ENCODE measurements around the gene TMEM175. TPM values are rescaled to one million over a fixed set of nuclear protein-coding genes. Genes with fewer than 3 reads are reported as not detected.

The TMEM175 gene
- total RNA-seq, 1 donor from 2014 or later, result 21.4 TPM

DNA sequence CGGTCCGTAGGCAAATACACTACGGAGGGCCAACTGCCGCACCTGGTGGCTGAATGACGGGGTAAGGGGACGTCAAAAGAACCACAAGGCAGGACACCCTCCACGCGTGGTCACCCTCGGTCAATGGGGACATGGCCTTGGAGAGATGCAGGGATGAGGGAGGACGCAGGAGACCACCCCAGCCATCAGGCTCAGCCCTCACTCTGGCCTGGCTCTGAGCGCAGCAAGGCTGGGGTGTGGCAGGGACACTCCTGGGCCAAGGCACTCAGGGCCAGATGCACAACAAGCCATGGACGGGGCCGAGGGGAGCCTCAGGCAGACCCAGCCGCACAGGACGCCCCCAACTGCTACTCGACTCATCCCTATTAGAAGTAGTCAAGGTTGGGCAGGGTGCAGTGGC, 36.7 kb upstream of the TMEM175 start:
- H3K9me3 Mint-ChIP-seq, result no peaks in the 10 kb centered on the region
- no peaks in the 10 kb centered on the region for H3K4me1 Mint-ChIP-seq (ENCODE audit: unreplicated experiment)
- no peaks in the 10 kb centered on the region for H3K36me3 Mint-ChIP-seq
- H3K27me3 Mint-ChIP-seq, result no peaks in the 10 kb centered on the region
- H3K4me3 Mint-ChIP-seq, result no peak overlapping the region
- no peak overlapping the region for H3K27ac Mint-ChIP-seq
- TF ChIP-seq, protein P1, sequence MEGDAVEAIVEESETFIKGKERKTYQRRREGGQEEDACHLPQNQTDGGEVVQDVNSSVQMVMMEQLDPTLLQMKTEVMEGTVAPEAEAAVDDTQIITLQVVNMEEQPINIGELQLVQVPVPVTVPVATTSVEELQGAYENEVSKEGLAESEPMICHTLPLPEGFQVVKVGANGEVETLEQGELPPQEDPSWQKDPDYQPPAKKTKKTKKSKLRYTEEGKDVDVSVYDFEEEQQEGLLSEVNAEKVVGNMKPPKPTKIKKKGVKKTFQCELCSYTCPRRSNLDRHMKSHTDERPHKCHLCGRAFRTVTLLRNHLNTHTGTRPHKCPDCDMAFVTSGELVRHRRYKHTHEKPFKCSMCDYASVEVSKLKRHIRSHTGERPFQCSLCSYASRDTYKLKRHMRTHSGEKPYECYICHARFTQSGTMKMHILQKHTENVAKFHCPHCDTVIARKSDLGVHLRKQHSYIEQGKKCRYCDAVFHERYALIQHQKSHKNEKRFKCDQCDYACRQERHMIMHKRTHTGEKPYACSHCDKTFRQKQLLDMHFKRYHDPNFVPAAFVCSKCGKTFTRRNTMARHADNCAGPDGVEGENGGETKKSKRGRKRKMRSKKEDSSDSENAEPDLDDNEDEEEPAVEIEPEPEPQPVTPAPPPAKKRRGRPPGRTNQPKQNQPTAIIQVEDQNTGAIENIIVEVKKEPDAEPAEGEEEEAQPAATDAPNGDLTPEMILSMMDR (conservative IDR thresholded peaks at IDR 0.05), result no peak
- no peak for DNase-seq (ENCODE audit: extremely low spot score, unreplicated experiment)

DNA sequence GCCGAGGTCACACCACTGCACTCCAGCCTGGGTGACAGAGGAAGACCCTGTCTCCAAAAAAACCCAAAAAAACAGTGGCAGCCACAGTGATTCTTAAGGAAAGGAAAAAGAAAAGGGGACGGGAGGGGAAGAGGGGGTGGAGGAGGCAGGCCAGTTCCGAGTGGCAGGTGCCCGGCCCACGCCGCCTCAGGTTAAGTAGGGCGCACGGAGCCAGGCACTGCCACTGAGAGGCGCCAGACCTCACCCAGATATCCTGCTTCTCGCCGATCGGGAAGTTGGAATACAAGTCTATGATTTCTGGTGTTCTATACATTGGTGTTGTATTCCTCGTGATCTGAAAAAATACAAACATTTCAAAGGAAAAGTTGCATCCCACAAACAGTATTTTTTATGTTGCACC, 36.0 kb upstream of the TMEM175 start:
- Mint-ChIP-seq H3K9me3 (no peaks in the 10 kb centered on the region), H3K27ac (no peak overlapping the region), H3K4me1 (ENCODE audit: unreplicated experiment) (no peaks in the 10 kb centered on the region), H3K36me3 (no peaks in the 10 kb centered on the region), H3K27me3 (no peaks in the 10 kb centered on the region), H3K4me3 (no peak overlapping the region)
- DNase-seq (ENCODE audit: extremely low spot score, unreplicated experiment), result no peak
- TF ChIP-seq, protein P1 (conservative IDR thresholded peaks at IDR 0.05), result no peak

DNA sequence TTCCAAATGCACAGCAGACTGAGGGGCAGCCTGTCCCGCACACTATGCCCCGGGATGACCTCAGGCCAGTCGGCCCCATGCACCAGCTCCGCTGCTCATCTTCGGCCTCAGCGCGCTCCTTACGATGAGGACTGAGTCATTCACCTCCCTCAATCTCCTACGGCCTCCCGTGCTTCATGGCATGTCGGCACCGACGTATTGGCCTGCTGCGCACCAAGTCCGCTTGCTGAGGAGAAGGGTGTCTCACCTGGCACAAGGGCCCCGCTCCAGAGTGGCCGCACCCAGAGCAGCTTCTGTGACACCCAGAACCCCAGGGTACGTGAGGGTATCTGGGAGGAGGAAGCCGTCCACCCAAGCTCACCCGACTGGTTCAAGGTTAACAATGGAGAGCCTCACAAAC, 35.6 kb upstream of the TMEM175 start:
- DNase-seq (ENCODE audit: extremely low spot score, unreplicated experiment), result no peak
- Mint-ChIP-seq H3K9me3 (no peaks in the 10 kb centered on the region), H3K36me3 (no peaks in the 10 kb centered on the region), H3K27me3 (no peaks in the 10 kb centered on the region), H3K4me3 (no peak overlapping the region), H3K4me1 (ENCODE audit: unreplicated experiment) (no peaks in the 10 kb centered on the region), H3K27ac (no peak overlapping the region)
- TF ChIP-seq, protein P1 (conservative IDR thresholded peaks at IDR 0.05), result no peak

- H3K27me3 Mint-ChIP-seq, result no peaks in the 10 kb centered on the region
These were observed 34.1 kb upstream of the TMEM175 start for GRCh38 chr4:898123-898522.

GRCh38 chr4:898869-899555, 33.2 kb upstream of the TMEM175 start:
- no peak overlapping the region for H3K27ac Mint-ChIP-seq
- H3K4me1 Mint-ChIP-seq (ENCODE audit: unreplicated experiment), result no peaks in the 10 kb centered on the region
- no peaks in the 10 kb centered on the region for H3K27me3 Mint-ChIP-seq

More at GRCh38 chr4:898123-898522, 34.1 kb upstream of the TMEM175 start:
- peaks cover 4% of the 10 kb centered on the region for H3K36me3 Mint-ChIP-seq
- TF ChIP-seq, protein P1 (conservative IDR thresholded peaks at IDR 0.05), result no peak
- H3K4me1 Mint-ChIP-seq (ENCODE audit: unreplicated experiment), result no peaks in the 10 kb centered on the region
- no peak overlapping the region for H3K4me3 Mint-ChIP-seq
- no peak for DNase-seq (ENCODE audit: extremely low spot score, unreplicated experiment)
- H3K27ac Mint-ChIP-seq, result no peak overlapping the region
- no peaks in the 10 kb centered on the region for H3K9me3 Mint-ChIP-seq

More at GRCh38 chr4:898869-899555, 33.2 kb upstream of the TMEM175 start:
- H3K9me3 Mint-ChIP-seq, result no peaks in the 10 kb centered on the region
- H3K36me3 Mint-ChIP-seq, result peaks cover 4% of the 10 kb centered on the region
- H3K4me3 Mint-ChIP-seq, result no peak overlapping the region
- no peak for DNase-seq (ENCODE audit: extremely low spot score, unreplicated experiment)
- TF ChIP-seq, protein P1 (conservative IDR thresholded peaks at IDR 0.05), result no peak

Data from type B pancreatic cell (in vitro differentiated cells).